Left lobe of liver (tissue), 2 donors: ENCODE data around the gene ADAT2. TPM values are rescaled to one million over a fixed set of nuclear protein-coding genes. Genes with fewer than 3 reads are reported as not detected.
"Not testable (repeated sequence)": the region's sequence is repeated elsewhere in the genome, so short reads cannot be mapped to it uniquely, and the experiment has no call there.

Source experiments
- ATAC-seq: fragments of 200-7000 bp; cut with Tn5 transposase; one replicate; pipeline ENCODE4 v1.9.1; 2020; ENCODE audit warnings: mild to moderate bottlenecking, moderate library complexity
- DNase-seq: peaks from one replicate; pipeline ENCODE4 v3.0.0-alpha.2; 2020; ENCODE audit warnings: low spot score
- total RNA-seq: library from RNA; stranded (reverse); gene quantifications from one replicate; pipeline ENCODE4 v1.2.1, GENCODE V29; 2021
- donor health status: DM: no; HTN: no; CAD: no; lungs with moderate emphysema.
- donor health status: DM: no; HTN: yes; CAD: no.

ADAT2 gene
- 4.6 TPM for total RNA-seq

GRCh38 chr6:143450453-143451371 is at the start of gene ADAT2, which contains the start of gene PEX3:
TSS of gene ADAT2 (minus strand) at chr6:143450695. CDS start at chr6:143450658, 37 bp downstream.
TSS of gene PEX3 (plus strand) at chr6:143450805. CDS start at chr6:143451043, 238 bp downstream.
- peak; percentile 97 for ATAC-seq
- peak; percentile 94 for DNase-seq

- no peak for DNase-seq
- ATAC-seq, result no peak
Observed at GRCh38 chr6:143498428-143498827, 47.9 kb upstream of the ADAT2 start.

- ATAC-seq, result no peak
- DNase-seq, result no peak
Observed at GRCh38 chr6:143496974-143497373, 46.5 kb upstream of the ADAT2 start.

- DNase-seq (no peak), ATAC-seq (no peak)
Observed at GRCh38 chr6:143490775-143491174, 40.3 kb upstream of the ADAT2 start.

- DNase-seq (no peak), ATAC-seq (no peak)
Observed at GRCh38 chr6:143490244-143490643, 39.7 kb upstream of the ADAT2 start.

- no peak for DNase-seq
Observed at GRCh38 chr6:143486752-143487151, 36.3 kb upstream of the ADAT2 start.

GRCh38 chr6:143485967-143486366 is 35.5 kb upstream of the ADAT2 start:
- no peak for DNase-seq
- ATAC-seq, result no peak

More at GRCh38 chr6:143486752-143487151, 36.3 kb upstream of the ADAT2 start:
- no peak for ATAC-seq

- DNase-seq (no peak), ATAC-seq (no peak)
Observed at GRCh38 chr6:143482593-143482992, 32.1 kb upstream of the ADAT2 start.

GRCh38 chr6:143478479-143479062 is 28.1 kb upstream of the ADAT2 start:
- ATAC-seq (no peak), DNase-seq (no peak)

- DNase-seq (no peak), ATAC-seq (no peak)
Observed at GRCh38 chr6:143476545-143476944, 26.1 kb upstream of the ADAT2 start.

GRCh38 chr6:143471822-143472221 is 21.3 kb upstream of the ADAT2 start:
- no peak for DNase-seq
- no peak for ATAC-seq

GRCh38 chr6:143468823-143469222 is 18.3 kb upstream of the ADAT2 start:
- not testable (repeated sequence) for ATAC-seq, DNase-seq

GRCh38 chr6:143468026-143468425 is 17.5 kb upstream of the ADAT2 start:
- no peak for ATAC-seq

GRCh38 chr6:143465546-143465945 is 15.1 kb upstream of the ADAT2 start:
- ATAC-seq, result no peak

More at GRCh38 chr6:143468026-143468425, 17.5 kb upstream of the ADAT2 start:
- DNase-seq, result no peak

GRCh38 chr6:143457563-143458359 is 7.3 kb upstream of the ADAT2 start:
- ATAC-seq (no peak), DNase-seq (no peak)

More at GRCh38 chr6:143465546-143465945, 15.1 kb upstream of the ADAT2 start:
- DNase-seq, result no peak

- ATAC-seq, result no peak
- no peak for DNase-seq
Observed at GRCh38 chr6:143451531-143451930, 1.0 kb upstream of the ADAT2 start.

- ATAC-seq, result peak; percentile 20
- no peak for DNase-seq
Observed at GRCh38 chr6:143449714-143450452, 612 bp downstream of the ADAT2 start.

GRCh38 chr6:143449082-143449713 is 1.3 kb downstream of the ADAT2 start:
- ATAC-seq (no peak), DNase-seq (no peak)

- DNase-seq, ATAC-seq: not testable (repeated sequence)
Observed at GRCh38 chr6:143447865-143448264, 2.6 kb downstream of the ADAT2 start.

GRCh38 chr6:143443096-143443495 is 7.4 kb downstream of the ADAT2 start:
- DNase-seq (peak; percentile 47), ATAC-seq (peak; percentile 93)
